DMS 273 (cell line): ENCODE measurements around the gene HTR3A.
"Not testable (repeated sequence)": the region's sequence is repeated elsewhere in the genome, so short reads cannot be mapped to it uniquely, and the experiment has no call there.

ENCODE experiments used
- DNase-seq: peaks from one replicate; lab custom pipeline; 2025; ENCODE audit not compliant: unreplicated experiment; lab: John Stamatoyannopoulos, UW

The HTR3A gene

DNA sequence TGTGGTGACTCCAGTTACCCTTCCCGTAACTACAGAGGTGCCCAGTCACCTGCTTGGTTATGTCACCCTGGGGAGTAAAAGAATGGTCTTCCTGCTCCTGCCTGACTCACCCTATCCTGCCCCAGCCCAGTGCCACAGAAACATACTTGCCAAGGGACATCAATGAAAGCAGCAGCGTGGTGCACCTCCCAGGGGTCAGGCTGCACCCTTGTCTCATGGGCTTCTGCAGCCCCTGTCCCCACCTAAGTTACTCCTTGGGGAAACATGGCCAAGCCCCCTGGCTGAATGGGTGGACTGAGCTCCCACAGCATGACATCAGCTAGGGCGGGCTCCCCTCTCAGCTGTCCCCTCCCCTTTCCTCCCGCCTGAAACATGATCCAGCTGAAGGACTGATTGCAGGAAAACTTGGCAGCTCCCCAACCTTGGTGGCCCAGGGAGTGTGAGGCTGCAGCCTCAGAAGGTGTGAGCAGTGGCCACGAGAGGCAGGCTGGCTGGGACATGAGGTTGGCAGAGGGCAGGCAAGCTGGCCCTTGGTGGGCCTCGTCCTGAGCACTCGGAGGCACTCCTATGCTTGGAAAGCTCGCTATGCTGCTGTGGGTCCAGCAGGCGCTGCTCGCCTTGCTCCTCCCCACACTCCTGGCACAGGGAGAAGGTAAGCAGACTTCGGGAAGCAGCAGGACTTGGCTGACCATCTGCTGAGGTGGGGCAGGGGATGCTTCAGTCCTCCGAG is at the start of gene HTR3A:
TSS of gene HTR3A (plus strand) at position 368 of the 730 bp plus-strand sequence. CDS start at position 586, 218 bp downstream.
- peak; percentile 89 for DNase-seq

DNA sequence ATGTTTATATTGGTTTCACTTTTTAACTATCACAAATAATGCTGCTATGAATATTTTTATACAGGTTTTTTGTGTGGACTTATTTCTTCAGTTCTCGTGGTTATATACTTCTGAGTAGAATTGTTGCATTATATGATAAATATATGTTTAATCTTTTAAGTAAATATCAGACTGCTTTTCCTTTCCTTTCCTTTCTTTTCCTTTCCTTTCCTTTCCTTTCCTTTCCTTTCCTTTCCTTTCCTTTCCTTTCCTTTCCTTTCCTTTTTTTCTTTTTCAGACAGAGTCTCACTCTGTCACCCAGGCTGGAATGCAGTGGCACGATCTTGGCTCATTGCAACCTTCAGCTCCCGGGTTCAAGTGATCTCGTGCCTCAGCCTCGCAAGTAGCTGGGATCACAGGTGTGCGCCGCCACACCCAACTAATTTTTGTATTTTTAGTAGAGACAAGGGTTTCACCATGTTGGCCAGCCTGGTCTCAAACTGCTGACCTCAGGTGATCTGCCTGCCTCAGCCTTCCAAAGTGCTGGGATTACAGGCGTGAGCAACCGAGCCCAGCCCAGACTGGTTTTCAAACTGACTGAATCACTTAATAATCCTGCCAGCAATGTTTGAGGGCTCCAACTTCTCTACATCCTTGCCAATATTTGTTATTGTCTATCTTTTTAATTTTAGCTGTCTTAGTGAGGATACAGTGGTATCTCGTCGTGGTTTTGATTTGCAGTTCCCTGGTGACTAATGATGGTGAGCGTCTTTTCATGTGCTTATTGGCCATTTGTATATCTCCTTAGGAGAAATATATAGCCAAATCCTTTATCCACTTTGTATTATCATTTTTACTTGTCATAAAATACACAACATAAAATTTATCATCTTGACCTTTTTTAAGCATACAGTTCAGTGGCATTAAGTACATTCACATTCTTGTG is 48.4 kb upstream of the HTR3A start:
- DNase-seq, result no peak

DNA sequence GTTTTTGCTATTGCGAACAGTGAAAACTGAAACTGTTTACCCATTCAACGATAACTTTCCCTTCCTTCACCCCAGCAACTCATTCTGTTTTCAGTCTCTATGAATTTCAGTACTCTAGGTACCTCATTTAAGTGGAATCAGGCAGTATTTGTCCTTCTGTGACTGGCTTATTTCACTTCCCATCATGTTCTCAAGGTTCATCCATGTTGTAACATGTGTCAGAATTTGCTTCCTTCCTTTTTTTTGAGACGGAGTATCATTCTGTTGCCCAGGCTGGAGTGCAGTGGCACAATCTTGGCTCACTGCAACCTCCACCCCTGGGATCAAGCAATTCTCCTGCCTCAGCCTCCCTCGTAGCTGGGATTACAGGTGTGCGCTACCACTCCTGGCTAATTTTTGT is 46.6 kb upstream of the HTR3A start:
- no peak for DNase-seq

DNA sequence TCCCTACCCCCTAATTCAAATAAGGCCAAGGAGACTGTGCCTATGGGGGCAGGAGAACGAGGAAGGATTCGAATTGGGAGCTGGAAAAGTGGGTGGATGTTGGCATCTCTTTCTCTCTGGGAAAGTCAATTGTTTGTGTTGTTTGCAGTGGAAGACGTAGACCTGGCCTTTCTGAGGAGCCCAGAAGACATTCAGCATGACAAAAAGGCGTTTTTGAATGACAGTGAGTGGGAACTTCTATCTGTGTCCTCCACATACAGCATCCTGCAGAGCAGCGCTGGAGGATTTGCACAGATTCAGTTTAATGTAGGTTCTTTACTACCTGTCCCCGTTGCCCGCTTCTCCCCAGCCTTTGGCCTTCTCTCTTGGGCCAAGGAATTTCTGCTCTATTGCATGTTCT is 42.1 kb upstream of the HTR3A start:
- no peak for DNase-seq

DNA sequence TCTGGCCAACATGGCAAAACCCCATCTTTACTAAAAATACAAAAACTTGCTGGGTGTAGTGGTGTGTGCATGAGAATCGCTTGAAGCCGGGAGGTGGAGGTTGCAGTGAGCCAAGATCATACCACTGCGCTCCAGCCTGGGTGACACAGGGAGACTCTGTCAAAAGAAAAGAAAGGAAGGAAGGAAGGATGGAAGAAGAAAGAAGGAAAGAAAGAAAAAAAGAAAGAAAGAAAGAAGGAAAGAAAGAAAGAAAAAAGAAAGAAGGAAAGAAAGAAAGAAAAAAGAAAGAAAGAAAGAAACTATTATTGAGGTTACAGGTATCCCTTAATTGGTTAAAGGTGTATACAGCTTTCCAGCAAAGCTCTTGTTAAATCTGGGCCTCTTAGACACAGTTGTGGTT is 40.7 kb upstream of the HTR3A start:
- not testable (repeated sequence) for DNase-seq

DNA sequence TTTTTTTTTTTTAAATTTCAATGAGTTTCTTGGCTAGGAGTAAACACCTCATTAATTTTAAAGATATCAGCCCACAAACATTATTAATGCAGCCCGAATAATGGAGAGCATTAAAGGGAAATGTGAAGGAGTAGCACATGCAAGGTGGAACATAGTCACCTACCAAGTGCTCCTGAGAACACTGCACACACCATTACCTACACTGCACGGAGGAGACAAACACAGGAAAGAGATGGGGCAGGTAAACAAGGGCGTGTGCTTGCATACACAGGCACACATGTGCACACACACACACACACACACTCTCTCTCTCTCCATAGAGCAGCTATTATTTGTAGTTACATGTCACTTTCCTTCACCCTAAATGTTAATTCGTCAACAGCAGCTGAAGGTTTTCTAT is 40.1 kb upstream of the HTR3A start:
- no peak for DNase-seq

DNA sequence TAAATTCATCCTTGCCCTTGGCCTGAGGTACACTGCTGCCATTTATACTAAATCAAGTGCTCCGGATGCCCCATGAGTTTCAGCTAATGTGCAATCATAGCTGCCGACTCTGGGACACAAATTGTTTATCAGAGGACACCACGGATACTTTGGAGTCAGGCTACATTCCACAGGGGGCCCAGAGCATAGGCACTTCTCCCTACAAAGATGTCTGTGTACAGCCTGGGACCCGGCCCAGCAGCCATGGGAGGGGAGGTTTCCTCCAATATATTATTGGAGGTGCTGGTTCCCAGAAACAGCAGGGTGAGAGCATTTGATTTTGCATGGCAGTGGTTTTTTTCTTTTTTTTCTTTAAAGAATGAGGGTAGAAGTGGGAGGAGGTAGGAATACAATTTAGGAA is 39.0 kb upstream of the HTR3A start:
- no peak for DNase-seq

DNA sequence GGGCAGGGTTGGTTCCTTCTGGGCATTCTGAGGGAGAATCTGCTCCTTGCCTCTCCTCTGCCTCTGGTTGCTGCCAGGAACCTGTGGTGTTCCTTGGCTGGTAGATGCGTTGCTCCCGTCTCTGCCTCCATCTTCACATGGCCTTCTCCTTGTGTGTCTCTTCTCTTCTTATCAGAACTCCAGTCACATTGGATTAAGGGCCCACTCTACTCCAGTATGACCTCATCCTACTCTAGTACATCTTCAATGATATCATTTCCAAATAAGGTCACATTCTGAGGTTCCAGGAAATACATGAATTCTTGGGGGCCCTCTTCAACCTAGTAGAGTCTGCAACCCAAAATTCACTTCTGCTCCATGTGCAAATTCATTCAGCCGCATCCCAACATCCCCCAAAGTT is 37.0 kb upstream of the HTR3A start:
- DNase-seq, result no peak

DNA sequence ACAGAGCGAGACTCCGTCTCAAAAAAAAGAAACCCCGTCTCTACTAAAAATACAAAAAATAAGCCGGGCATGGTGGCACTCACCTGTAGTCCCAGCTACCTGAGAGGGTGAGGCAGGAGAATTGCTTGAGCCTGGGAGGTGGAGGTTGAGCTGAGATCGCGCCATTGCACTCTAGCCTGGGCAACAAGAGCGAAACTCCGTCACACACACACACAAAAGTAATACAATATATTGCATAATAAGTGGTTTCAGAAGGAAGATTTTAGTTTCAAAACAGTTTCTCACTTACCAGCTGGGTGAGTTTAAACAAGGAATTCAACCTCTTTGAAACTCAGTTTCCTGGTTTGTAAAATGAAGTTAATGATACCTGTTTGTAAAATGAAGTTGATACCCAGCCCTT is 32.7 kb upstream of the HTR3A start:
- DNase-seq, result no peak

DNA sequence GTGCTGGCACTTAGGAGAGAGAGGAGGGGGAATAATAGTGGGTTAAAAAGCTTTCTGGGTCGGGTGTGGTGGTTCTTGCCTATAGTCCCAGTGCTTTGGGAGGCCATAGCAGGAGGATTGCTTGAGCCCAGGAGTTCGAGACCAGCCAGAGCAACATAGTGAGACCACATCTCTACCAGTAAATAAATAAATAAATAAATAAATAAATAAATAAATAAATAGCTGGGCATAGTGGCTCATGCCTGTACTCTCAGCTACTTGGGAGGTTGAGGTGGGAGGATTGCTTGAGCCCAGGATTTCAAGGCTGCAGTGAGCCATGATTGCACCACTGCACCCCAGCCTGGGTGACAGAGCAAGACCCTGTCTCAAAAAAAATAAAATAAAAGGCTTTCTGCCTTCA is 28.7 kb upstream of the HTR3A start:
- not testable (repeated sequence) for DNase-seq

DNA sequence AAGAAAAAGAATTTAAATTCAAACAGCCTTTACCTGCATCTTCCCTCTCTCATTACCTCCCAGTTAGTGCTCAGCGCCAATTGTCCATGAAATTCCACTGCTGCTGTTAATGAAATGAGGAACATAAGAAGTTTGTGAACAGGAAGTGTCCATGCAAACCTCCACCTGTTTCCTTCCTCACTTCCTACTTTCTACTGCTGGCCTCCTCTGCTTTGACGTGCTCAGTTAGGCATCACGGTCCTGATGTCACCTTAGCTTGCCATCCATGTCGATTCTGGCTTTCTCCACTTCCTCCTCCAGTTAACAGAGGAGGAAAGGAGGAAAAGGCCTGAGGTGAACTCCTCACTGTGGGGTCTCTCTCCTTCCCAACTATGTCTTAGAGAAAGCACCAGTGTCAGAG is 26.9 kb upstream of the HTR3A start:
- no peak for DNase-seq

DNA sequence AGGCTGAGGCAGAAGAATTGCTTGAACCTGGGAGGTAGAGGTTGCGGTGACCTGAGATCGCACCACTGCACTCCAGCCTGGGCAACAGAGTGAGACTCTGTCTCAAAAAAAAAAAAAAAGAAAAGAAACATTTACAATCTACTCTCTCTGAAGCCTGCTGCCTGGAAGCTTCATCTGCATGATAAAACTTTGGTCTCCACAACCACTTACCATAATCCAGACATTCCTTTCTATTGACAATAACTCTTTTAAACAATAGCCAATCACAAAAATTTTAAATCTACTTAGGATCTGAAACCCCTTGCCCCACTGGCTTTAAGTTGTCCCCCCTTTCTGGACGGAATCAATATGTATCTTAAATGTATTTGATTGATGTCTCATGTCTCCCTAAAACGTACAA is 25.0 kb upstream of the HTR3A start:
- DNase-seq, result no peak

DNA sequence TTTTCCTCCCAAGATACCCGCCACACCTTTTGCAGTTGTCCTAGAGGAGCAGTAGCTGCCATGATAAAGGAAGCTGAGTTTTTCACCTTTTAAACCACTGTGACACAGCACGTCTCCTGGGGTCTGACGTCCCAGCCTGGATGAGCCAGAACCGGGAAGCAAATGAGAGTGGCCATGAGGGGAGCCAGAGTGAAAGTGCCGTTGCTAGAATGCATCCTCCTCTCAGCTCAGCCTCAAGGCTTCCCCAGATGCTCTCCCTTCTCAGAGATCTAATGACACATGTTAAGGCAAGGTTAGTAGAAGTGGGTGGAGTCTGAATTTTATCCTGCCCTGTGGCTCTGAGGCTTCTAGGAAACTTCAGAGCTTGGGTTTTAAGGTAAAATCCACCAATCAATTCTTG is 23.4 kb upstream of the HTR3A start:
- no peak for DNase-seq

DNA sequence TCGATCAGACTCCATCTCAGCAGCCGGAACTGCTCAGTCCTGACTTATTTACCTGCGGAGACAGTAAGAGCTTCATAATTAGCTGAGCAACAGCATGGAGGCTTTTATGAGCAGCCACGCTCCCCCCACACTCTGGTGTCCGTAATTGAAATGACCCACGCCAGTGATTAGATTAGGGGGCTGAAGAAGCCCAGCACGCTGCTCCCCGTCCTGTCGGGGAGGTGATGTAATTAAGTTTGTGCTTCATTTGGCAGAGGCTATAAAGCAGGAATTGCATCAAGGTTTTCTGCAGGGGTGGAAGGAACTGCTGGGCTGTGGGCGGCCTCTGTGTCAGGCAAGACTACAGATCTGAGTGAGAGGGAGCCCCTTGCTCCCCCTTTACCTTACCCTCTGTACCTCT is 22.8 kb upstream of the HTR3A start:
- no peak for DNase-seq

DNA sequence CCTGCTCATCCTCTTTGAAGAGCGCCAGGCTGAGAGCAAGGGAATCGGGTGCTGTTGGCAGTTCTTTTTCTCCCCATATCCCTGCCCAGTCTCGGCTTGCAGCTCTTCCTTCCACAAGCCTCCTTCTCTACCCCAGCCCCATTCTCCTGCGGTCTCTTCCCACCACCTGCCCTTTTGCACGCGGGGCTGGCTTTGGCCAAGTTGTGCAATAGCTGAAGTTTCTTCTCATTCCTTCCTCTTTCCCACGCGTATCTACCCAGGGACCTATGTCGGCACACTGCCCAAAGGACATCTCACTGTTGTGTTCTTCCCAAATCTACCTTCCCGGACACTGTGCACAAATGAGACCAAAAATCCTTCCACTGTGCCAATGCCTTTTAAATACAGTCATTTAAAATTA is 22.3 kb upstream of the HTR3A start:
- DNase-seq, result no peak

DNA sequence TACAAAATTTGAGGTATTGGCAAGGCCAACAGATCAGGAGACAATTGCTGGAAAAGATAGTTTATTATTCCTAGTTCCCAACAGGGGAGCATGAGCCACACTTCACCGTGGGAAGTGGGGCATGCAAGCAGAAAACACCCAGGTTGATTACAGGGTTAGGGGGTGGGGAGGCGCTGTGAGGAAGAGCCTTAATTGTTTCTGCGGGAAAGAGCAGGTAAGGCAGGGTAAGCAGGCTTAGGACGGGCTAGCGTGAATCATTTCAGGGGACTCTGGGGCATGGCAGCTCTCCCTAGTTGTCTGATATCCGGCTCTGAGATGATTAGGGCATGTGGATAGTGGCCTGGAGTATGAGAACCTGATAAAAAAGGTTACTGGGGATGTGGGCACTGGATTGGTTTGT is 20.7 kb upstream of the HTR3A start:
- DNase-seq, result no peak

DNA sequence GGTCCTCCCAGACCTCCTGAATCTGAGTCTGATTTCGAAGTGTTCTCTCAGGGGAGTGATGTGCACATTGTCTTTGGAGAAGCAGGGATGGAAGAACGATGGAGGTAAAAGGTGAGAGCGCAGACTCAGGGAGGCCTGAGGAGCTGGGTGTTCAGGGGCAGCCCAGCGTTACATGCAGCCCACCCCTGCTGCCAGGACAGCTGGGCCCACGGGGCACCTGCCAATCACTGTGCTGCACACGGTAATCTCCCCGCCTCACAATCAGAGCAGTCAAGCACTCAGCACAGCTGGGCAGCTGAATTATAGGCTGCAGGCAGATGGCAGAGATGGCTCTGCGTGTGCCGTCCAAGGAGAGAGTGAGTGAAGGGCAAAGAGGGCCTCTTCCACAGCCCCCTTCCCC is 17.9 kb upstream of the HTR3A start:
- DNase-seq, result peak; percentile 72

DNA sequence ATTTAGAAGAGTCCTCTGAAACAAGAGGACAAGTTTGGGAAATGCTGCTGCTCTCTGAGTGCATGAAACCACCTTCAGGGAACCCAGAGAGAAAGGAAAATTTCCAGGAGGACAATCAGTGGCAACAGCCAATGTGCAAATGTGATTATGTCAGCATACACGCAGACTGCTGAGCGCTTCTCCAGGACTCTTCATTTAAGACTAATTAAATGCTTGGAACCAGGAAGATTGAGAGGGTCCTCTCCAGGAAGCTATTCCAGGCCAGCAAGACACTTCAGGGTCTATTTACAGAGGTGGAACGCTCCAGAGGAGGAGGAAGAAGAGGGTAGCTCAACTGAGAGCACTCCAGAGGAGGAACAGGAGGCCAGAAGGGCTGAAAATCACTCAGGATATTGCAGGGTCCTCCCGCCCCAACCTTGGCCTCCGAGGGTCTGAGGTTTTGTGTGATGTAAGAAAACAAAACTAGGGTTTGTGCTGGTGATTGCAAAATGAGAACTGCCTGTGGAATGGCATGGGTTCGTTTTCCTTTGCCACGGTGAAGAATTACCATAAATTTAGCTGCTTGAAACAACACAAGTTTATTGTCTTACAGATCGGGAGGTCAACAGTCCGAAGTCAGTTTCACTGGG is 14.1 kb upstream of the HTR3A start:
- DNase-seq, result no peak

DNA sequence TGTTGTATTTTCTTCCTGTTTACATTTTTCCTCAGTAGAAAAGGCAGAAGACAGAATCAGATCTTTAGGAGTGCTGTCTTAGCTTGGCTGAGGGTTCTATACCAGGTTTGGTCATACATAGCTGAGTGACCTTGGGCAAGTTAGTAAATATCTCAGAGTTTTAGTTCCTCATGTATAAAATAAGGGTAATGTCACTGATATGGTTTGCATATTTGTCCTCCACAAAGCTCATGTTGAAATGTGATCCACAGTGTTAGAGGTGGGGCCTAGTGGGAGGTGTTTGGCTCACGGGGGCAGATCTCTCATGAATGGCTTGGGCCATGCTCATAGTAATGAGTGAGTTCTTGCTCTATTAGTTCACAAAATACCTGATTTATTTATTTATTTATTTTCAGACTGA is 7.5 kb upstream of the HTR3A start:
- DNase-seq, result no peak

DNA sequence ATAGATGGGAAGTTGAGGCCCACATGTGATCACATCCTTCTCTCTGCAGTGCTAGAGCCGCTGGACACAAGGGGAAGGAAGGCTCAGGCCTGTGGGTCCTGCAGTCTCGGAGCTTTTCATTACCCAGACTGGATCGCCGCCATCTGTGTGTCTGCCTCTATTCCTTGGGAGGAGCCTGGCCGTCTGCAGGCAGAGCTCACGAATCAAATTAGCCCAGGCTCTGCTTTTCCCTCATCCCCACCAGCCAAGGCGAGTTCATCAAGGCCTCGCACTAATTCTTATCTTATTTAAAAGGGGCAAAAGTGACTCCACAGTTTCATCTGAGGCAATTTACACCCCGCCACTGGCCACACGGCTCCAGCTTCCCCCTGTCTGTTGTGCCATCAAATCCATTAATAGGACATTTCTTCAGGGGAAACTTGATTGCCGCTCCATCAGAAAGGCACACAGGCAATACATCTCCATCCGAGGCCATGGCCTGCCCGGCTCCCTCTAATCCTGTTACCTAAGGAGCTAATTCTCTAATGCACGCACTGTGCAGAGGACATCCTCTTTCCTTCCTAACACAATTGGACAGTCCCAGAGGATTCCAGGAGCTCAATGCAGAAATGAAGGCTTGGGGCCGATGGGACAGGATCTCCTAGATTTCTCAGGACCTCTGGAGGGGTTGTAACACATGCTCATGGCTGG is 3.3 kb upstream of the HTR3A start:
- DNase-seq, result no peak

DNA sequence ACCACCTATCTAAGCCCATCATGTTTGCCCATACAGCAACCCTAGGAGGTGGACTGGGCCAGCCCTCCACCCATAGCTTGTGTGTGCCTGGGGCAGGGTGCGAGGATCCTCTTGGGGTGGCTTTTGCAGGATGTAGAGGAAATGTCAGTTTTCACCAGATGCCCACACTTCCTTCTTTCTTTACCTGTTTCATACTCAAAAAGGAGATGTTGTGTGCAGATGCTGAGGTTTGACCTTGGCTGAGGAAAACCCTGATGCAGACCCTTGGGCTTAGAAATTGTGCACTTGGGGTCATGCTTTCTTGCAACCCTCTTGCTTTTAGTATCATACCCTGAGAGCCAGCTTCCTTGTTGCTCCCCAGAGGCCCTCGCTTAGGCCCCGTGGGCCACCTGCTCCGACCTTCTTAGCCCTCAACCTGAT is 2.2 kb downstream of the HTR3A start:
- DNase-seq, result no peak
